ENCODE data around the gene BICDL1. TPM values are rescaled to one million over a fixed set of nuclear protein-coding genes. Genes with fewer than 3 reads are reported as not detected.

Gene BICDL1
- total RNA-seq, 1 experiment from 2014 or later: 18.2 TPM

- DNase-seq (ENCODE audit: low read depth, low spot score): no peak
- no peaks in the 10 kb centered on the region for H3K27me3 ChIP-seq (ENCODE audit: insufficient read depth, low read length)
- no peaks in the 10 kb centered on the region for H3K9me2 ChIP-seq (ENCODE audit: insufficient read depth)
- H3K9ac ChIP-seq (ENCODE audit: low read length): no peak overlapping the region
- ChIA-PET CTCF (no interaction called here), RAD21 (ENCODE audit: low non-redundant PET in 1 of 2, low total read pairs in 2 of 2, uncharacterized antibody in 2 of 2, unreplicated experiment in 2 of 2) (no interaction called here), POLR2A (interaction anchor here (1.3 kb wide), 1 partner anchor 170 kb away, joined by 5 read pairs; the partner anchor contains the start of gene RNU4-2)
- peaks cover 11 to 14% of the 10 kb centered on the region in 2 experiments for H3K4me1 ChIP-seq (ENCODE audit: control insufficient read depth in 1 of 2, insufficient read depth in 2 of 2, low read length in 2 of 2)
- no peak overlapping the region for H3K4me2 ChIP-seq (ENCODE audit: low read length)
- ATAC-seq: no peak
- H2AFZ ChIP-seq (ENCODE audit: low read depth, low read length, poor library complexity, severe bottlenecking): no peak overlapping the region
- no peak overlapping the region for H3K4me3 ChIP-seq (replicated peaks in 1 of 2; ENCODE audit: low read depth in 1 of 2, low read length in 2 of 2)
- TF ChIP-seq ZFX (IDR thresholded peaks at IDR 0.05) (no peak), EZH2 (IDR thresholded peaks at IDR 0.05) (no peak), ELF1 (IDR thresholded peaks at IDR 0.05; ENCODE audit: borderline replicate concordance, low read depth) (no peak), JUND (IDR thresholded peaks at IDR 0.05) (no peak), ZNF274 (IDR thresholded peaks at IDR 0.05; ENCODE audit: low read depth, low read length) (no peak), CEBPB (IDR thresholded peaks at IDR 0.05; ENCODE audit: low read depth) (no peak), SP1 (IDR thresholded peaks at IDR 0.05; ENCODE audit: low read depth) (no peak), POLR2AphosphoS5 (IDR thresholded peaks at IDR 0.05; ENCODE audit: low read depth, low read length) (no peak), REST (IDR thresholded peaks at IDR 0.05; ENCODE audit: low read depth) (no peak), SIN3A (IDR thresholded peaks at IDR 0.05; ENCODE audit: low read depth) (no peak), EZH2phosphoT487 (IDR thresholded peaks at IDR 0.05; ENCODE audit: borderline replicate concordance) (no peak), CTCF (IDR thresholded peaks at IDR 0.05 in 2 of 3, conservative IDR thresholded peaks at IDR 0.05 in 1 of 3; ENCODE audit: borderline replicate concordance in 1 of 3, insufficient read depth in 1 of 3, low read depth in 2 of 3, low read length in 2 of 3) (no peak), YY1 (IDR thresholded peaks at IDR 0.05; ENCODE audit: extremely low read depth, insufficient replicate concordance, low read depth, low read length) (no peak), FOSL1 (IDR thresholded peaks at IDR 0.05; ENCODE audit: low read depth) (no peak), POLR2A (IDR thresholded peaks at IDR 0.05; ENCODE audit: borderline replicate concordance, extremely low read depth, insufficient read depth, insufficient read length) (no peak)
- BruUV-seq (replicated peaks): no TSS peak
- no peaks in the 10 kb centered on the region for H3K9me3 ChIP-seq (ENCODE audit: control insufficient read depth in 1 of 2, insufficient read depth in 1 of 2, low read depth in 1 of 2, low read length in 2 of 2)
- peaks cover 17% of the 10 kb centered on the region for H3K79me2 ChIP-seq (ENCODE audit: insufficient read depth, low read length)
- no peak overlapping the region for H3K27ac ChIP-seq (ENCODE audit: low read depth, low read length)
- intact Hi-C loops (cut with micrococcal nuclease): no loop called here
- H4K20me1 ChIP-seq (ENCODE audit: insufficient read depth): no peaks in the 10 kb centered on the region; the same call in 1 of the 2 replicates
- peaks cover 0 to 4% of the 10 kb centered on the region in 2 experiments; a peak in 1 of 4 replicates for H3K36me3 ChIP-seq (ENCODE audit: control insufficient read depth in 1 of 2, insufficient read depth in 2 of 2, low read length in 2 of 2)
Observed at GRCh38 chr12:120121343-120121742, 132.3 kb downstream of the BICDL1 start.
